SK-N-SH treated with all-trans-retinoic acid at 6 μM for 48 hours (cell line): Measurements from ENCODE around the gene TNFRSF9.
"Not testable (repeated sequence)": the region's sequence is repeated elsewhere in the genome, so short reads cannot be mapped to it uniquely, and the experiment has no call there.

Experiments used
- ATAC-seq: fragments of 200-7000 bp; cut with Tn5 transposase; 3 replicates; pipeline ENCODE4 v1.9.1; 2020; ENCODE audit warnings: mild to moderate bottlenecking, moderate library complexity
- ARNTL ChIP-seq: fragments of 450-650 bp; formaldehyde crosslinking; IDR thresholded peaks from 2 replicates; pipeline ENCODE4 v1.5.0; 2020; ENCODE audit warnings: low read depth, mild to moderate bottlenecking, moderate library complexity, borderline replicate concordance
- BACH2 ChIP-seq: fragments of 250-450 bp; sonication (Bioruptor Pico); IDR thresholded peaks from 2 replicates; pipeline ENCODE4 v1.9.0; 2021; ENCODE audit warnings: mild to moderate bottlenecking, borderline replicate concordance
- CREB5 ChIP-seq: fragments of 250-450 bp; sonication (Bioruptor Pico); IDR thresholded peaks from 2 replicates; pipeline ENCODE4 v1.5.1; 2020; ENCODE audit warnings: low read depth, mild to moderate bottlenecking, moderate library complexity
- CSDC2 ChIP-seq: fragments of 250-450 bp; sonication (Bioruptor Pico); IDR thresholded peaks from 2 replicates; pipeline ENCODE4 v1.5.0; 2020; ENCODE audit warnings: mild to moderate bottlenecking, moderate library complexity
- CSRNP3 ChIP-seq: fragments of 250-450 bp; sonication (Bioruptor Pico); IDR thresholded peaks from 2 replicates; pipeline ENCODE4 v1.5.1; 2021; ENCODE audit warnings: mild to moderate bottlenecking, moderate library complexity
- ESRRG ChIP-seq: fragments of 250-450 bp; sonication (Bioruptor Pico); IDR thresholded peaks from 2 replicates; pipeline ENCODE4 v1.6.1; 2021; ENCODE audit warnings: mild to moderate bottlenecking
- GLIS3 ChIP-seq: fragments of 250-450 bp; sonication (Bioruptor Pico); IDR thresholded peaks from 2 replicates; pipeline ENCODE4 v1.5.0; 2020; ENCODE audit warnings: mild to moderate bottlenecking, moderate library complexity
- OSR1 ChIP-seq: fragments of 250-450 bp; sonication (Bioruptor Pico); IDR thresholded peaks from 2 replicates; pipeline ENCODE4 v1.8.0; 2022; ENCODE audit warnings: moderate library complexity, mild to moderate bottlenecking, inconsistent platforms
- PATZ1 ChIP-seq: fragments of 250-450 bp; sonication (Bioruptor Pico); IDR thresholded peaks from 2 replicates; pipeline ENCODE4 v1.8.0; 2020; ENCODE audit warnings: mild to moderate bottlenecking, moderate library complexity, borderline replicate concordance
- SNAI2 ChIP-seq: fragments of 250-450 bp; sonication (Bioruptor Pico); IDR thresholded peaks from 2 replicates; pipeline ENCODE4 v1.5.0; 2020; ENCODE audit warnings: mild to moderate bottlenecking, moderate library complexity
- TCF4 ChIP-seq: fragments of 250-450 bp; sonication (Bioruptor Pico); IDR thresholded peaks from 2 replicates; pipeline ENCODE4 v1.8.0; 2021; ENCODE audit warnings: mild to moderate bottlenecking, moderate library complexity, borderline replicate concordance
- TOX ChIP-seq: fragments of 250-450 bp; sonication (Bioruptor Pico); IDR thresholded peaks from 2 replicates; pipeline ENCODE4 v1.8.0; 2021; ENCODE audit warnings: mild to moderate bottlenecking, moderate library complexity, borderline replicate concordance
- ZC3H10 ChIP-seq: fragments of 250-450 bp; sonication (Bioruptor Pico); IDR thresholded peaks from 2 replicates; pipeline ENCODE4 v1.5.1; 2021; ENCODE audit warnings: mild to moderate bottlenecking, moderate library complexity
- ZFP3 ChIP-seq: fragments of 250-450 bp; sonication (Bioruptor Pico); IDR thresholded peaks from 2 replicates; pipeline ENCODE4 v1.5.0; 2020; ENCODE audit warnings: mild to moderate bottlenecking, moderate library complexity
- ZFP30 ChIP-seq: fragments of 450-650 bp; formaldehyde crosslinking; IDR thresholded peaks from 2 replicates; pipeline ENCODE4 v1.5.0; 2022; ENCODE audit warnings: mild to moderate bottlenecking, moderate library complexity
- ZNF565 ChIP-seq: fragments of 450-650 bp; formaldehyde crosslinking; conservative IDR thresholded peaks from 2 replicates; pipeline ENCODE4 v1.5.0; 2020; ENCODE audit warnings: low read depth, mild to moderate bottlenecking, moderate library complexity
- ZNF70 ChIP-seq: fragments of 450-650 bp; formaldehyde crosslinking; IDR thresholded peaks from 2 replicates; pipeline ENCODE4 v1.5.0; 2020; ENCODE audit warnings: mild to moderate bottlenecking, moderate library complexity
- ZNF8 ChIP-seq: fragments of 450-650 bp; formaldehyde crosslinking; IDR thresholded peaks from 2 replicates; pipeline ENCODE4 v1.5.0; 2020; ENCODE audit warnings: mild to moderate bottlenecking, moderate library complexity
- TF ChIP-seq, protein P1 (sequence below): fragments of 250-450 bp; sonication (Bioruptor Pico); IDR thresholded peaks from 2 replicates; pipeline ENCODE4 v1.8.0; 2021; ENCODE audit warnings: low read depth, mild to moderate bottlenecking, moderate library complexity, borderline replicate concordance

The TNFRSF9 gene

GRCh38 chr1:7960867-7961215, 20.2 kb upstream of the TNFRSF9 start (continued):
- no peak for TF ChIP-seq PATZ1 (CRISPR knock-in tag)

DNA sequence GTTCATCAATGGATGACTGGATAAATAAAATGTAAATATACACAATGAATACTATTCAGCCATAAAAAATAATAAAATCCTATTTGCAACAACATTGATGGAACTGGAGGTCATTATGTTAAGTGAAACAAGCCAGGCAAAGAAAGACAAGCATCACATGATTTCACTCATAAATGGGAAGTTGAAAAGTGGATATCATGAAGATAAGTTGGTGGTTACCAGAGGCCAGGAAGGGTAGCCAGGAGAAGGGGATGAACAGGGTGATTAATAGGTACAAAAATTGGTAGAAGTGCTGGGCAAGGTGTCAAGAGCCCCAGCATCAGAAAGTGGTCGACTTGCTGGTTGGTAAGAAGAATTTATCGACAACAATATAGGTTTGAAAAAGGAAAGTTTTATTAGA, 19.5 kb upstream of the TNFRSF9 start:
- no peak for TF ChIP-seq ZFP3 (CRISPR knock-in tag)
- no peak for ATAC-seq

DNA sequence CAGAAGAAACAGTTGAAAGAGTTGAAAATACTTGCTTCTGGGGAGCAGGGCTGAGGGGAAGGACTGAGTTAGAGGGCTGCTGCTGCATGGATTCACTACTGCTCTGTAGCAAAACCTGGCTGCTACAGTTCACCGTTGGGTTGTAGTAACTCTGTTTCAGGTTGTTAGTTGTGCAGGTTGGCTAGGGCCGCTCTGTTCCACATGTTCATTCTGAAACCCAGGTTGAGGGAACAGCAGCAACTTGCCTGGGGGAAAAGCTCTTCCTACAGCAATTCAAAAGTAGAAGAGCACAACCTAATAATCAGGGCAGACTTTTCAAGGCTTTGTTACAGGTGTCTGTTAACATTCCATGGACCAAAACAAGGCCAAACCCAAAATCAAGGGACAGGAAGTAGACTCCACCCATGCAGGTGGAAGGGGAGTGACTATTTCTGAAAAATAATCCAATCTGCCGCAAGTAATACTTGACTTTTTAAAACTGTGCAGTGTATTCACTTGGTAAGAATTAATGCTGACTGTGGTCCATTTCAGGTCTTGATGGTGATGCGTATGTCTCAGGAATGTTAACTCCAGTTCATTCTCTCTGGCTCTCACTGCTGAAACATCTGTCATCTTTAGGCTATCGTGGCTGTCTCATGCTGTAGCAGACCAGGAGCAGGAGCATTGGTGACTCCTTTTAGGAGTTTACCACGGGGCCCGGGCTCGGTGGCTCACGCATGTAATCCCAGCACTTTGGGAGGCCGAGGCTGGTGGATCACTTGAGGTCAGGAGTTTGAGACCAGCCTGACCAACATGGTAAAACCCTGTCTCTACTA, 15.8 kb upstream of the TNFRSF9 start:
- no peak for ATAC-seq
- TF ChIP-seq ZNF565 (CRISPR knock-in tag): no peak
- TF ChIP-seq ZNF8: no peak

DNA sequence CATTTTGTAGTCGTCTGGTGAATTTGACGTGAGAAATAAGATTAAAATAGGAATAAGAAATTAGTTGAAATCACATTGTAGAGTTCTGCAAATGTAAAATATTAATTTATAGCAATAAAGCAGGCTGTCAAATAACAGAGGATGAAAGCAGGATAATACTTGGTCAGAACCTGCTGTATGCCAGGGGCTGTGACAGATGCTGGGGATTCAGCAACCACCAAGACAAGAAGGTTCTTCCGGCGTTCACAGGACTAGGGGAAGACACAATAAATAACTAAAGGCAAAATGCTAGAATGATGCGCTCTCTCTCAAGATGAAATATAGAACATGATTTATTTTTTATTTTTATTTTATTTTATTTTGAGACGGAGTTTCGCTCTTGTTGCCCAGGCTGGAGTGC, 14.0 kb upstream of the TNFRSF9 start:
- no peak for ATAC-seq
- TF ChIP-seq ESRRG (CRISPR knock-in tag): no peak
- no peak for TF ChIP-seq BACH2 (CRISPR knock-in tag)
- TF ChIP-seq CREB5 (CRISPR knock-in tag): no peak
- TF ChIP-seq OSR1 (CRISPR knock-in tag): no peak
- TF ChIP-seq CSRNP3 (CRISPR knock-in tag): no peak
- no peak for TF ChIP-seq TOX (CRISPR knock-in tag)
- no peak for TF ChIP-seq ZNF565 (CRISPR knock-in tag)
- TF ChIP-seq, protein P1, sequence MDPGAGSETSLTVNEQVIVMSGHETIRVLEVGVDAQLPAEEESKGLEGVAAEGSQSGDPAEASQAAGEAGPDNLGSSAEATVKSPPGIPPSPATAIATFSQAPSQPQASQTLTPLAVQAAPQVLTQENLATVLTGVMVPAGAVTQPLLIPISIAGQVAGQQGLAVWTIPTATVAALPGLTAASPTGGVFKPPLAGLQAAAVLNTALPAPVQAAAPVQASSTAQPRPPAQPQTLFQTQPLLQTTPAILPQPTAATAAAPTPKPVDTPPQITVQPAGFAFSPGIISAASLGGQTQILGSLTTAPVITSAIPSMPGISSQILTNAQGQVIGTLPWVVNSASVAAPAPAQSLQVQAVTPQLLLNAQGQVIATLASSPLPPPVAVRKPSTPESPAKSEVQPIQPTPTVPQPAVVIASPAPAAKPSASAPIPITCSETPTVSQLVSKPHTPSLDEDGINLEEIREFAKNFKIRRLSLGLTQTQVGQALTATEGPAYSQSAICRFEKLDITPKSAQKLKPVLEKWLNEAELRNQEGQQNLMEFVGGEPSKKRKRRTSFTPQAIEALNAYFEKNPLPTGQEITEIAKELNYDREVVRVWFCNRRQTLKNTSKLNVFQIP: no peak
- TF ChIP-seq ARNTL (CRISPR knock-in tag): no peak
- no peak for TF ChIP-seq ZFP3 (CRISPR knock-in tag)
- TF ChIP-seq ZFP30 (CRISPR knock-in tag): no peak
- no peak for TF ChIP-seq CSDC2 (CRISPR knock-in tag)
- no peak for TF ChIP-seq ZNF70 (CRISPR knock-in tag)
- TF ChIP-seq TCF4 (CRISPR knock-in tag): no peak
- TF ChIP-seq ZC3H10 (CRISPR knock-in tag): no peak
- no peak for TF ChIP-seq GLIS3 (CRISPR knock-in tag)
- no peak for TF ChIP-seq SNAI2 (CRISPR knock-in tag)

- TF ChIP-seq ZNF8 (no peak), ZFP3 (CRISPR knock-in tag) (peak; percentile 71), PATZ1 (CRISPR knock-in tag) (peak; percentile 47; the same call in 1 of the 2 replicates)
- TF ChIP-seq, protein P1: no peak
- ATAC-seq: peak; percentile 99
Measured at GRCh38 chr1:7953850-7954609, 13.4 kb upstream of the TNFRSF9 start.

- not testable (repeated sequence) for ATAC-seq
Measured at GRCh38 chr1:7952791-7953190, 12.2 kb upstream of the TNFRSF9 start.
